ENCODE results near the gene SH3GL1.

The SH3GL1 gene

DNA sequence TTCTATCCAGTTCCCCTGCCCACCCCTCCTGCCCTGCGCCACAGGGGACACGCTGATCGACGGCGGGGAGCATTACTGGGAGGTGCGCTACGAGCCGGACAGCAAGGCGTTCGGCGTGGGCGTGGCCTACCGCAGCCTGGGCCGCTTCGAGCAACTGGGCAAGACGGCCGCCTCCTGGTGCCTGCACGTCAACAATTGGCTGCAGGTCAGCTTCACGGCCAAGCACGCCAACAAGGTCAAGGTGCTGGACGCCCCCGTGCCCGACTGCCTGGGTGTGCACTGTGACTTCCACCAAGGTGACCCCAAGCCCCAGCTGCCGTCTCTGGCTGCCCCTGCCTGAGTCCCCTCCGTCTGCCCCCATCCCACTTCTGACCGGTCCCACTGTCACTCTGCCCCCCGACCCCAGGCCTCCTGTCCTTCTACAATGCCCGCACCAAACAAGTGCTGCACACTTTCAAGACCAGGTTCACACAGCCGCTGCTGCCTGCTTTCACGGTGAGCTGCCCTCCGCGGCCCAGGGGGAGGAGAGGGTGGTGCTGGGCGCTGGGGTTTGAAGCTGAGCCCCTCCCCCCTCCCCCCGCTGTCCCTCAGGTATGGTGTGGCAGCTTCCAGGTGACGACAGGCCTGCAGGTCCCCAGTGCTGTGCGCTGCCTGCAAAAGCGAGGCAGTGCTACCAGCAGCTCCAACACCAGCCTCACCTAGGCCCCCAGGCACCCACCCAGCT is 77.2 kb downstream of the SH3GL1 start:
- DNase-seq (ENCODE audit: low read depth in 2 of 3, low spot score in 1 of 3), result no peak

DNA sequence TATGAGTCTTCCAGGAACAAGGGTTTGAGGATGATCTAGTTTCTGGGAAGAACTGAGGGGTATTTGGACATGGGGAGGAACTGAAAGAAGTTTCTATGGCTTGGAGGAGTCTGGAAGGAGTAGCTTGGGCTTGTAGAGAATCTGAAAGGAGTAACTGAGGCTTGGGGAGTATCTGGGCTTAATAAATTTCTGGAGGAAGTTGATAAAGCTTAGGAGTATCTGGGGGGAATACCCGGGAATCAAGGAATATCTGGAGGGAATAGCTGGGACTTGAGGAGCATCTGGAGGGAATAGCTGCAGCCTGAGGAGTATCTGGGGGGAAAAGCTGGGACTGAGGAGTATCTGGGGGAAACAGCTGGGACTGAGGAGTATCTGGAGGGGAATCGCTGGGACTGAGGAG is 79.9 kb downstream of the SH3GL1 start:
- no peak for DNase-seq (ENCODE audit: low read depth in 2 of 3, low spot score in 1 of 3)

DNA sequence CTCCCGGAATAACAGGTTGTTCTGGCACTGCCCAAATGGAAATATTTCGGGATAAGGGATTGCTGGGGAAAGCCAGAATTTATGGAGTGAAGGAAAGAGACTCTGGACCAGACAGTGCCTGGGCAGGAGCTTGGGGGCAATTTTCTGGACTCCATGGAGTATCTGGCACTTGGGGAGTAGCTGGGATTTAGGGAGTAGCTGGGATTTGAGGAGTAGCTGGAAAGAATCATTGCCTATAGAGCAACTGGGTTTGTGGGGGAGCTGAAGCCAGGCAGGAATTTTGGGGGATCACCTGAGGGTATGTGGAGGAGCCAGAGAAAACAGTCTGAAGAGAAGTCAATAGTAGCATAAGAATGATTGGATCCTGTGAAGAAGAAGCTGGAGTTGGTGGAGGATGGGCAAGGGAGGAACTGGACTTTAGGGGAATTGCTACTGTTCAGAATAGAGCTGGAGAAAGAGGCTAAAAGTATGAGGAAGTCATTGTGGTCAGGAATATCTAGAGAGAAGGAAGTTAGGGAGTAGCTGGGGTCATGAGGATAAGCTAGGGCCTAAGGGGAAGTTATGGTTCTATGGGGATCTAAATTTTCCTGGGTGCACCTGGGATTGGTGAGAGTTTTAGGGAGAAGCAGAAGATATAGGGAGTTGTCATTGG is 81.2 kb downstream of the SH3GL1 start:
- DNase-seq (ENCODE audit: low read depth in 2 of 3, low spot score in 1 of 3), result no peak

DNA sequence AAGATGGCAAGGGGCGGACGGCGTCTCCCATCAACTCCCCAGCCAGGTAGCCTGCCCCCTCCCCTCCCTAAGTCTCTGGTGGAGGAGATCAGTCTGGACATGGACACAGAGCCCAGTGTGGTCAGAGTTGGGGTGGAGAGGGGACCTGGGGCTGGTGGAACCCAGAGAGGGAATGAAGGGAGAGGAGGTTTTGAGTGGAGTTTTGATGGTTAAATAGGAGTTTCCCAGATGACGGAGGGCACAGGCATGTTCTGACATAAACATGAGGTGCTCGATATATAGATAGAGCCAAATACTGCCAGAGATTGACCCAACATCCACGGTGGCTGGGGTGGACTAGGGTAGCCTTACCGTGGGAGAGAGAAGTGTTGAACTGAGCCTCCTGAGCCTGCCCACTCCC is 81.9 kb downstream of the SH3GL1 start:
- no peak for DNase-seq (ENCODE audit: low read depth in 2 of 3, low spot score in 1 of 3)

DNA sequence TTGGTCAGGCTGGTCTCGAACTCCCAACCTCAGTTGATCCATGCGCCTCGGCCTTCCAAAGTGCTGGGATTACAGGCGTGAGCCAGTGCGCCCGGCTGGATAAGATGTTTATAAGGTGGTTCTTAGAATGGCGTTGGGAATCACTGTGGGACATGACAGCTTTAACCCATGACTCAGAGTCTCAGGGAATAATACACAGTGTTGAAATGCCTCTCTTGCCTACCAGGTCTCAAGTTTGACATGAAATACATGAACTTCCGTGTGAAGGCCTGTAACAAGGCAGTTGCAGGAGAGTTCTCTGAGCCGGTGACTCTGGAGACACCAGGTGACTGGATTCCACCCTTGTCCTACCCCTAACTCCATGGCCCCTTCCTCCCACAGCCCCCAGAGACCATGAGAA is 83.4 kb downstream of the SH3GL1 start:
- DNase-seq (ENCODE audit: low read depth in 2 of 3, low spot score in 1 of 3), result no peak

DNA sequence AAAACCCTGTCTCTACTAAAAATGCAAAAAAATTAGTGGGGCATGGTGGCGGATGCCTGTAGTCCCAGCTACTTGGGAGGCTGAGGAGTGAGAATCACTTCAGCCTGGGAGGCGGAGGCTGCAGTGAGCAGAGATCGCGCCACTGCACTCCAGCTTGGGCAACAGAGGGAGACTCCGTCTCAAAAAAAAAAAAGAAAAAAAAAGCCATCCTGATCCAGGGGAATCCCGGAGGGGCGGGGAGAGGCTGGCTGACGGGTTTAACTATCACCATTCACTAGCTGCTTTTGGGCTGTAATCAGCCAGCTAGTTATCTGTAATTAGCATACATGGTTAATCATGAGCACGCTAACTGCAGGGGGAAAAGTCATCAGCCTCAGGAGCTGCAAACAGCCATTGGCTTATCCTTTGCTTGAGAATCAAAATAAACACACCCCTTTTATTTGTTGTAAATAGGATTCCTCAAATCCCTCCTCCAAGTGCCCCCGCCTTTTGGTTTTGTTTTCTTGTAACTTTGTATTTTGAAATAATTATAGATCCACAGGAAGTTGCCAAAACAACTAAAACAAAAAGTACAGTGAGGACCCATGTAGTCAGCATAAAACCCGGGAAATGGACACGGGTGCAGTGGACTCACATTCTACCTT is 86.4 kb downstream of the SH3GL1 start:
- no peak for DNase-seq (ENCODE audit: low read depth in 2 of 3, low spot score in 1 of 3)
